ENCODE results near the gene NIBAN1.
"Not testable (repeated sequence)": the region's sequence is repeated elsewhere in the genome, so short reads cannot be mapped to it uniquely, and the experiment has no call there.

NIBAN1 gene

GRCh38 chr1:184972315-184973055 is 1.8 kb downstream of the NIBAN1 start:
- DNase-seq (ENCODE audit: low spot score), result no peak

GRCh38 chr1:184971522-184972265 is 2.6 kb downstream of the NIBAN1 start:
- DNase-seq (ENCODE audit: low spot score), result no peak

- DNase-seq (ENCODE audit: low spot score), result no peak
These were observed 3.6 kb downstream of the NIBAN1 start for GRCh38 chr1:184970691-184971161.

GRCh38 chr1:184966989-184967388 is 7.3 kb downstream of the NIBAN1 start:
- no peak for DNase-seq (ENCODE audit: low spot score)

- no peak for DNase-seq (ENCODE audit: low spot score)
These were observed 8.1 kb downstream of the NIBAN1 start for GRCh38 chr1:184965944-184966860.

- no peak for DNase-seq (ENCODE audit: low spot score)
These were observed 8.9 kb downstream of the NIBAN1 start for GRCh38 chr1:184965439-184965838.

GRCh38 chr1:184959626-184960025 is 14.7 kb downstream of the NIBAN1 start:
- DNase-seq (ENCODE audit: low spot score), result no peak

GRCh38 chr1:184958554-184959353 is 15.6 kb downstream of the NIBAN1 start:
- DNase-seq (ENCODE audit: low spot score), result no peak

- not testable (repeated sequence) for DNase-seq (ENCODE audit: low spot score)
These were observed 16.4 kb downstream of the NIBAN1 start for GRCh38 chr1:184957901-184958300.

- DNase-seq (ENCODE audit: low spot score), result no peak
These were observed 17.2 kb downstream of the NIBAN1 start for GRCh38 chr1:184956999-184957700.

- no peak for DNase-seq (ENCODE audit: low spot score)
These were observed 19.9 kb downstream of the NIBAN1 start for GRCh38 chr1:184954232-184954995.

GRCh38 chr1:184953600-184954219 is 20.6 kb downstream of the NIBAN1 start:
- DNase-seq (ENCODE audit: low spot score), result no peak

- no peak for DNase-seq (ENCODE audit: low spot score)
These were observed 21.9 kb downstream of the NIBAN1 start for GRCh38 chr1:184952428-184952827.

GRCh38 chr1:184951788-184952187 is 22.5 kb downstream of the NIBAN1 start:
- no peak for DNase-seq (ENCODE audit: low spot score)

- no peak for DNase-seq (ENCODE audit: low spot score)
These were observed 23.4 kb downstream of the NIBAN1 start for GRCh38 chr1:184950906-184951305.

- DNase-seq (ENCODE audit: low spot score), result no peak
These were observed 24.1 kb downstream of the NIBAN1 start for GRCh38 chr1:184950227-184950626.

GRCh38 chr1:184947497-184948256 is 26.6 kb downstream of the NIBAN1 start:
- DNase-seq (ENCODE audit: low spot score), result no peak

- DNase-seq (ENCODE audit: low spot score), result no peak
These were observed 28.5 kb downstream of the NIBAN1 start for GRCh38 chr1:184945678-184946412.
